Pulmonary artery endothelial cell (primary cell): ENCODE measurements around the gene HEY2. TPM values are rescaled to one million over a fixed set of nuclear protein-coding genes. Genes with fewer than 3 reads are reported as not detected.
A peak's percentile ranks its signal among the peaks of the same experiment; 100 is the strongest.
"Not testable (repeated sequence)": the region's sequence is repeated elsewhere in the genome, so short reads cannot be mapped to it uniquely, and the experiment has no call there.

Experiments used
- DNase-seq: peaks from one replicate; pipeline ENCODE4 v3.0.0-alpha.2; 2011; ENCODE audit warnings: low read depth, low spot score
- total RNA-seq: library from RNA; depleted of rRNA; stranded (reverse); fragments of >200 nt; gene quantifications from 2 replicates; pipeline ENCODE4 v1.2.3, GENCODE V29; 2014

The HEY2 gene
- total RNA-seq: 0.46 and 2.8 TPM in 2 replicates

DNA sequence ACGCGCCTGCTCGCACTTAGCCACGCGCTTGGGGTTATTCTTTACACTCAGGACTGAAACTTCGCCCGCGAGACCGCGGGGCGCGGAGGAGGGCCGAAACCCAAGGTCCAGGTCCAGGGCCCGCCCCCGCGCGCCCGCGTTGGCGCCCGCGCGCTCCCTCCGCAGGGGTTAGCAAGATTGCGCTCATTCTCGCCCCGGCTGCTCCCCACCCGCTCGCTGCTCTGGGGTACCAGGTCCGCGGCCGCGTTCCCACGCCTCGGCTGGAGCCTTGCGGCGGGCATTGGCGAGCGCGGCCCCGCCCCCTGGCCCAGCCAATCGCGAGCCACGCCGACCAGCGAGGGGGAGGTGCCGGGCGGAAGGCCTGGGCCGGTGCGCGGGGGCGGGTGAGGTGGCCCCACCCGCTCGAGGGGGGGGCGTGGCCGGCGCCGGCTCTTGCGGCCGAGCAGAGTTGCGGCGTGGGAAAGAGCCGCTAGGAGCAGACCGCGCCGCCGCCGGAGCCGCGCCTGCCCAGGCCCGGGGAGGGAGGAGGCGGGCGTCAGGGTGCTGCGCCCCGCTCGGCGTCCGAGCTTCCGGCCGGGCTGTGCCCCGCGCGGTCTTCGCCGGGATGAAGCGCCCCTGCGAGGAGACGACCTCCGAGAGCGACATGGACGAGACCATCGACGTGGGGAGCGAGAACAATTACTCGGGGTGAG is at the start of gene HEY2:
Gene HEY2, plus strand, starts transcription at position 460 of the 692 bp plus-strand sequence. Its CDS starts 145 bp downstream, at position 605.
- DNase-seq: peak; percentile 81

DNA sequence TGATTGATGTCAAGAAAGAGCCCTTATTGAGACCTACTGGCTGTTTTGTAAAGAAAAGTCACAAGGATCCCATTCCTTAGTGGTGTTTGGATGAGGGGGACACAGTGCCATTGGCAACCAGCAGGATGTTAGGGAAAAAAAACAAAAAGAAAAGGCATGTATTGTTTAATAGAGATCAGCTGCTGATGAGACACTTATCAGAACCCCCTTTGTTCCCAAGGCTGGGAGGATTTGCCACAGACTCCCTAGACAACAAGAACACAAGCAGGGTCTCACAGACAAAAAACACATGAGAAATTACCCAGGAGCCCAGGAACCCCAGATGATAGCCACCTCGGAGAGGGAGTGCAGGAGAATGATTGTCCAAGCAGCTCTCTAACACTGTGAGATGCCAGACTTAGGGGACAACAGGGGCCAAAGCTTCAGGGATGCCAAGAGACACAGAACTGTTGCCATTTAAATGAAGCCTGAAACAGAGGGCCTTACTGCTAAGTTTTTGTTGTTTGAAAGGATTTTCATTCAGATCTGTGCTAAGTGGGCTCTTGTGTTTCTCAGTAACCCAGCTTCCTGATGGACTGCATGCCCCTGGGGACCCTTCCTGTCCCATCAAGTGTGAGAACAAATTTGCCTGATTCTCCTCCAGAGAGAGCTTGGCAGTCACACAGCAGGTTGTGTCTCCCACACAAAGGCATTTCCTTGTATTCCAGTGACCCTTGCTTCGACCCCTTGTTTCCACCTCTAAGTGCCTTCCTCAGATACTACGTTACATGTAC is 48.7 kb upstream of the HEY2 start:
- no peak for DNase-seq

DNA sequence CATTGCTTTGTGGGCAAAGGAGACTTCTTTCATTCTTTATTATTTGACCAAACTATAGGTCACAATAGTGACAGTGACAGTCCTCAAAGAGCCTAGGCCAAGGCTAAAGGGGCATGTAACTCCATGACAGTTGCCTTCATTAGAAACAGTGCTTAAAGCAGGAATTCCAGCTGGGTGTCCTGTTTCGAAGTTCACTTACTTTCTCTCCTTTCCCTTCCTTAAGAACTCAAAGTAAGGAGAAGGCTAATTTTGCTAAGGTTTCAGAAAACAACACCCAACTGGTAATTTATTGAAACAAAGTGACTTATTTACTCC is 48.1 kb upstream of the HEY2 start:
- DNase-seq: no peak

DNA sequence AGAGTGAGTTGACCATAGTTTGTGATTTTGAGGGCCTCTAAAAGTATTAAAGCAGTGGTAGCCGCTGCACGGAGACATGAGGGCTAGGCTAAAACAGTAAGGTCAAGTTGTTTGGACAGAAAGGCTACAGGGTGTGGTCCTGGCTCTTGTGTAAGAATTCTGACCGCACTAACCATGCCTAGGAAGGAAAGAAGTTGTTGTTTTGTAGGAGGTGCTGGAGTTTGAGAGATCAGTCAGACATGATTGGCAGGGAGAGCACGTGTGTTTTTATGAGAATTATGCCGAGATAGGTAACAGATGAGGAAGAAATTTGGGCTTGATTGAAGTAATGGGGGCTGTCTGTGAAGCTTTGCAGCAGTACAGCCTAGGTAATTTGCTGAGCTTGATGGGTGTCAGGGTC is 45.5 kb upstream of the HEY2 start:
- DNase-seq: not testable (repeated sequence)

DNA sequence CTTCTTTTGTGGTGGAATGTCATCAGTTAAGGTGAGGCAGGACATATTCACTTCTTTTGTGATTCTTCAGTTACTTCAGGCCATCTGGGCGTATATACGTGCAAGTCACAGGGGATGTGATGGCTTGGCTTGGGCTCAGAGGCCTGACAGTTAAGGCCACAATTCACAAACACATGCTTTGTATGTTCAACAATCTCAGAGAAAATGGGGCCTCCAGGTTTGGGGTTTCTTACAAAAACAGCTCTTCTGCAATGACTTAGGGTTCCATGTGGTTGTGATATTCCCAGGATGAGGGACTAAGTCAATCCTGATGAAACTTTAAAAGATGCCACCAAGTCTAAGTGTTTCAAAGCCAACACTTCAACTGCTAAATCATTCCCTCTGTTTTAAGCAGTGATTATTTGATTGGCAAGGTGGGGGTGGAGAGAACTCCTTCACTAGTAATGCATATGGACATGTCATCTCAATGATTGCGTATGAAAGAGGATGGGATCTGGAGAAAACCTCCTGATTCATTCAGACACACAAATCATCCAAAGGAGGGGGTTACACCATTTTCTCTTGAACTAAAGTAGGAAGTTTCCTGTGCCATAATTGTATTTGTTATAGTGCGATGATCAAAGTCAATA is 41.7 kb upstream of the HEY2 start:
- no peak for DNase-seq

DNA sequence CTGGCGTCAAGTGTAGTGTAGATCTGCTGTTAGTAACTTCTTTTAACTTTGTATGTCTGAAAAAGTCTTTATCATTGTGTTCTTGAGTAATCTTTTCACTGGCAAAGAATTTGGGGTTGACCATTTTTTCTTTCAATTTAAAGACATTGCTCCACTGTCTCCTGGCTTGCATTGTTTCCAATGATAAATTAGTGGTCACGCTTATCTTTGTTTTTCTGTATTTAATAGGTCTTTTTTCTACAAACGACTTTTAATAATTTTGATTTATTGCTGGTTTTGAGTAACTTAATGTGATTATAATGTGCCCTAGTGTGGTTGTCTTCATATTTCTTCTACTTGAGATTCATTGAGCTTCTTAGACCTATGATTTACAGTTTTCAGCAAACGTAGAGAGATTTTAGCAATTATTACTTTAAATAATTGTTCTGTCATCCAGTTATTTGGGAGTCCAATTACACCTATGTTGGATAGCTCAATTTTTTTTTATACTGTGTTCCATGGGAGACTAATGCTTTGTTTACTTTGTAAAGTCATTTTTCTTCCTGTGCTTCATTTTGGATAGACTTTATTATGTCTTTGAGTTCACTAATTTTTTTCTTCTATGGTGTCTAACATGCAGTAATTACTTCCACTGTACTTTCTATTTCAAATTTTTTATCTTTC is 38.3 kb upstream of the HEY2 start:
- no peak for DNase-seq

DNA sequence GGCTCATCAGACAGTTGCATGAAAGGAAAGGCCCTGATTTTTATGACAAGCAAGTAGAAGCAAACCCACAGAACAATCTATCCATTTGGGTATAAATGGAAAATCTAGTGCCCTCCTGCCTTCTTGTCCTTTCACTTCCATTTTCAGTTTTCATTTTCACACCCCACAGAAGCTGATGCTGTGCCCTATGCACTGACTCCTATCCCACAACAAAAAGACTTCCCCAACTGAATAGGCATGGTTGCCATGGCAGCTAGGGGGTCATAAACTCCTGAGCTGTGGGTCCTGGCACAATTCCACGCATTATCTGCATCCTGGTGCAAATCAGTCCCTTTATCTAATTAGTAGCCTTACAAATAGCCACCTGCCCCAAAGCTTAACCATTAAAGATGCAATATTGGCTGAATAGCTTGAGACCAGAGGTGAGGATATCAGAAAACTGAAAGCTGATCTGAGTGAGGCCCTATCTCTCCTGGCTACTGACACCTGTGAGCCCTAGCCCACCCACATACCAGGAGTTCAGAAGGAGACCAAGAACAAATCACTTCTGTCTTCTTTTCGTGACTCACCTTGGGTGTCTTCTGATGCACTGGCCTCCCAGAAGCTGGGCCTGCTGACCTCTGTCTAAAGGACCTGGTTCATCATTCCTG is 34.9 kb upstream of the HEY2 start:
- no peak for DNase-seq

DNA sequence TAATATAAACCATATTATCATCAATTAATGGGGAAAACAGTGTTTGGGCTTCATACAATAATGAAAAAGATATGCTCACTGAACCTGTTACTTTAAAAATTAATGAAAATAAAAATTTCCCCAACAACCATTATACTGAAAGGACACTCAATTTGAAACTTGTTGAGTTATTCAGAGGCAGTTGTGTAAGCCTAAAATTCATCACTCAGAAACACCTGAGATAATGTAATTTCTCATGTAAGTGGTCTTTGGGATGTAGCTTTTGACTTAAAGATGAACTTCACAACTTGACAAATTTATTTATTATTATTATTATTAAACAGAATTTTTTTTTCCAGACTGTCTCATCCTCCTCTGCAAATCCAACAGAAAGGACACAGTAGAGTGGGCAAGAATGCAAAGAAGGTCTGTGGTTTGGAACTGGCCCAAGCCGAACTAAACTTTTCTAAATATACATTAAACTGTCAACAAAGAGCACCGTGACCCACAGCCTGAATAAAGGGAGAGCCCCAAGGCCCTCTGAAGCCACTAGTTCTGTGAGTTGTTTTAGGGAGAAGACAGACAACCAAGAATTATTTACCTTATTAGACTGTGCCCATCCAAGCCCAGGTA is 32.2 kb upstream of the HEY2 start:
- DNase-seq: no peak

DNA sequence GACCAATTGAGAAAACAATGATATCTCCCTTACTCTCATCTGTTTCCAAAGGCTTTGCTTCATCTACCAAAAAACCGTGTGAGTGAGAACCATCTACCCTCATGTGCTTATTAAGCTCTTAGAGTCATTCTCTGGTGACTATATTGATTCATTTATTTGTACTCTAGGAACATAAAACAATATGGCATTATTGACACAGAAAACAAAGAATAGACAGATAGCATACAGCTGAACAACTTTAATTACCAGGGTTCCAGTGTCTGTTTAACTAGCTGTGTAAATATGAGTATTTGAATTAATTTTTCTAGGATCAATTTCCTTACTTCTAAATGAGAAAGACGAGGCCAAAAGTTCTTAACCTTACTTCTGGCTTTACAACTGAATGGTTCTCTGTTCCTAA is 31.3 kb upstream of the HEY2 start:
- no peak for DNase-seq

DNA sequence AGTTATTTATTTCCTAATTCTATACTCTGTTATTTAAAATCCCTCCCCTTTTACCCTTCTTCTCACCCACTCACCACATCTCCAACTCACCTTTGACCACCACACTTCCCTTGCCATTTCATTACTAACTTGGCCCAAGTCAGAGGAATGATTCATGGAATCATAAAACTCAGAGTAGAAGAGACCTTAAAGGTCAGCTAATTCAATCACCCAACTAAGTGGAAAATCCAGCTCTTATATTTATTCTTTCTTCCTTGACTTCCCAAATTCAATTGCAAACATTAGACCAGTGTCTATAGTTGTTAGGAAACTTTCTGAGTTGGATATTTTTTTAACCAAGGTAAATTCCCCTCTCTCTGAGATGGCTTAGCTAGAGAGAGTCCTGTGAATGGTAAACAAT is 26.5 kb upstream of the HEY2 start:
- no peak for DNase-seq

DNA sequence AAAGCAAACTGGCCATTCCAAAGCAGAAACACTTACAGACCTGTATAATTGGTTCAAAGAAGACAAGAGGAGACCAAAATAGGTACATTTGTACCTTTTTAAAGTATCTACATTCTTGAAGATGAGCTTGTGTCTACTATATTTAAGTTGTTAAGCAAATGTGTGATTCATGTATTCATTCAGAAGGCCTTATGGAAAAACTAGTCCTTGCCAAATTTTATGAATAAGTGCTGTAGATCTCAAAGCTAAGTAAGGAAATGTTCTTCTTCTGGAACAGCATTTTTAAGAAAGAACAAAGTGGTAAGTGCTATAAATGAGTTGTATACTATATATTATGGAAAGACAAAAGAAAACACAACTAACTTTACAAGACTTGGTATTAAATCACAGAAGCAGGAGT is 22.2 kb upstream of the HEY2 start:
- DNase-seq: no peak

DNA sequence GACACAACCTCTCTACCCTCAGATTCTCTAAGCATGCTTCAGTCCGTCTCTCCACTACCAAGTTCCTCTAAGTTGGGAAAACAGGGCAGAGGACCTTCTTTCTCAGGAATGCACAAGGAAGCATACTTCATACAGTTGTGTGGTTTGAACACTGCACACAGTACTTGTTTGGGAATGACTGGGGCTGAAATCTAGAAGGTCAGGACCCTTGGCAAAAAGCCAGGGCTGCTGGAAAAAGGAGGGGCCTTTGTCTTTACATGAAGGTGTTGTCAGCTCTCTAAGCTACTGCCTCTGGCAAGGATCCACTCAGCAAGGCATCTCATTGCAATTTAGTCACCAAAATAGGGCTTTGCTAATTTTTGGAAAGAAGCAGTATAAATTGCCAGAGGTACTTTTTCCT is 20.7 kb upstream of the HEY2 start:
- DNase-seq: no peak

DNA sequence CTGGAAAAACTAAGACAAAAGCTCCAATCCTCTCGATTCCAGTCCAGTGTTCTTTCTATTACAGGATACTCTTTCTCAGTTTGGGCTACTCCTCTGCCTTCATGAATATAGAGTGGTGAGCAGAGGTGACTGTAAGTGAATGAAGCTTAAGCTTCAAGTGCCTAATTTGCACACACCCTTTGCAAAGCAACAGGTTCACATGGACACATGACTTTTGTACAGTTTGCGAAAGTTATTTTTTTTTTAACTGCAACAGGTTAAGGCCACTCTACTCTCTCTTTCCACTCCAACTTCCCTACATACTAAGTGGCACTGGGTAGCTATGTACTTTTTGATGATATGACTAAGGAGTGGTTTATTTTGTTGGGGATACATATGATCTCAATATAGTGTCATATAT is 19.4 kb upstream of the HEY2 start:
- DNase-seq: no peak

DNA sequence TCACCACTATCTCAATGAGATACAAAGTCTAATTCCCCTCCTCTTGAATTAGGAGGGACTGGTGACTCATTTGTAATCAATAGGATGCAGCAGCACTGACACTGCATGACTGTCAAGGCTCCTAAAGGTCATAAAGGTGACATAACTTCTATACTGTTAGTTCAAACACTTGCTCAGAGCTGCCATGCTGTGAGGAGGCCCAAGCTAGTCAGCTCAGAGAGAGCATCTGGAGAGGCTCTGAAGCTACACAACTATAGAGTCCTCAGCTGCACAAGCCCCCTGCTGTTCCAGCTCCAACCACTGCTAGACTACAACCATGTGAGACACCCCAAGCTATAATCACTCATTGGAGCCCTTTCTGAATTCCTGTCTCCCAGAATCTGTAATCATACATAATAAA is 17.0 kb upstream of the HEY2 start:
- DNase-seq: no peak

DNA sequence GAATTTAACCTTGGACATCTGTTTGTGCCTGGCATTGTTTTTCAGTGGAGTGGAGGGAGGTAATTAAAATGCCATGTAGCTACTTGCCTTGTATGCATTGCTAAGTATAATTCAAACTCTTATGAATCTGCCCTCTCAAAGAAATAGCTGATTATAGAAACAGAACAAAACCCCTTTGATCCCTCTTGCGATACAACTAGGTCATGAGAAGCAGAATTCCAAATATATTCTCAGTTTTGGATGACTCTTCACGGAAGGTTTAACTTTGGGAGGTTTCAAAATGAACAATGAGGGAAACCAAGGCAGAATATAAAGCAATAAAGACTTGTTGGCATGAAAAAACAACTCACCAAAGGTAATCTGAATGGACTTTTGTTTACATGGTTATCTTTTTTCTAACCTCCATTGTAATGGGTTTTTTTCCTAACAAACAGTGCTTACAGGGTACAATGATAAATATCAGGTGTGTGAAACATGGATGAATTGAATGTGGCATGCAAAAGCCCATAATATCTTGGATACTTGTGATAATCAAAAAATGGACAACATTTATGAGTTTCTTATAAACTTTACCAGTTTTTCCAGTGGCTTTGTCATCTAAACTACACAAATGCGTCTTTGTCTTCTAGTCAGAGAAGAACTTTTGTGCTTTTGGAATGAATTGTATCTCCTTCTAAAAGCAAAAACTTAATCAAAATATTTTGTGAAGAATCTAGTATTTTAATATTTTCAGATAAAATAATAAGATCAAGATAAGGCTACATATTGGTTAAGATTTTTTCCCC is 15.7 kb upstream of the HEY2 start:
- no peak for DNase-seq

DNA sequence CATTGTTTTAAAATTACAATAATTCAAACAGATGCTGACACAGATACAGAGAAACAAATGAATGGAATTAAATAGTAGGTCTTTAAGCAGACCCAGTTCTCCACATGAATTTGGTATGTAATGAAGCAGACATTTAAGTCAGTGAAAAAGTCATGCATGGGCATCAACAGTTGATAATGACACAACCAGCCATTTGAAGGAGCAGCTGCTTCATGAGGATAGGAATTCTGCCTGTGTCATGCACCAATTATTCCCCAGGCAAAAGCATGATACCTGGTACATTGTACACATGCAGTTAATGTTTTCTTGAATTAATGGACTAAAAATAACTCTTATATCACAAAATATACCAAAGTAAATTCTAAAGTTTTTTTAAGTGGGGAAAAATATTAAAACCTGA is 11.2 kb upstream of the HEY2 start:
- no peak for DNase-seq

DNA sequence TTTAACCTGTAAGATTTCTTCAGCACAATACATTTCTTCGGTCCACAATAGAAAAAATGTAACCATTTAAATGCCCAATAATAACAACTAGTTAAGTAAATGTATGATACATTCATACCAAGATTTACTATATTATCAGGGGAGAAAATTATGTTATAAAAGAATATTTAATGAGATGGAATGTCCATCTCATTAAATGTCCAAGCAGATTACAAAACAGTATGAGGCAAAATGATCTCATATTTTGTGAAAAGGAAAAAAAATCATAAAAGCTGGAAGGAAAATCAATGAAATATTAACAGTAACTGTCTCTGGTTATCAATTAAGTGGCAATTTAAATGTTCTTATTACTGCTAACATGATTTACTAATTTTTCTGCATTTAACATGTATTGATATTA is 10.1 kb upstream of the HEY2 start:
- DNase-seq: no peak

DNA sequence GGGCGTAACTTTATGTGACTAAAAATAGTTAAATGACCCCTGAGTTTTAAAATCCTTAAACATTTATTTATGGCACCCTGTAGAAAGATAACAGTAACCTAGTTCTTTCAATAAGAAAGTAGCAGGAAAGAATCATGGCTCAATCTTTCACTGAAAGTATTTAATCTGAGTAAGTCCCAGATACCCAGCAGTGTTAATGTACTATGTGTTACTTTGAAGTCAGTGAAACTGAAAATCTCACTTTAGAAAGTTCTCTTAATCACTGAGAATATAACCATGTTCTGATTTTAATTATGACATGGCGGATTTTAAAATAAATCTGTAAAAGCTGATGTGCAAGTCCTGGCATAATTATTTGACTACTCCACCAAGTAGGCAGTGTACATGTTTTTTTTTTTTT is 8.1 kb upstream of the HEY2 start:
- DNase-seq: no peak

DNA sequence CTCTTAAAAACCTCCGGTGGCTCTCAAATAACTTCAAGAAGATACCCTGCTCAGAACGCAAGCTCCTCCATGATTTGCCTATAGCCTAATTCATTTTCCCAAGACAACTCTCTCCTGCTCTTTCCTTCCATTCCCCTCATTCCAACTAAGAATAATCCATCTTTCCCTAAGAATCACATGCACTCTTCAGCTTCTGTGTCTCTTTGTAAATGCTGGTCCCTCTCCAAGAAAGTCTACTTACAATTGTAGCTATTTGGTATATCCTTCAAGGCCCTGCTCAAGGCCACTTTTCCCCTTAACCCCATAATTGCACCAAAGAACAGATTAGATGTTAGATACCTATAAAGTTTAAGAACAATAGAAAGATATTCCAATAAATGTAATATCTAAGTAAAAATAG is 7.4 kb upstream of the HEY2 start:
- DNase-seq: no peak

DNA sequence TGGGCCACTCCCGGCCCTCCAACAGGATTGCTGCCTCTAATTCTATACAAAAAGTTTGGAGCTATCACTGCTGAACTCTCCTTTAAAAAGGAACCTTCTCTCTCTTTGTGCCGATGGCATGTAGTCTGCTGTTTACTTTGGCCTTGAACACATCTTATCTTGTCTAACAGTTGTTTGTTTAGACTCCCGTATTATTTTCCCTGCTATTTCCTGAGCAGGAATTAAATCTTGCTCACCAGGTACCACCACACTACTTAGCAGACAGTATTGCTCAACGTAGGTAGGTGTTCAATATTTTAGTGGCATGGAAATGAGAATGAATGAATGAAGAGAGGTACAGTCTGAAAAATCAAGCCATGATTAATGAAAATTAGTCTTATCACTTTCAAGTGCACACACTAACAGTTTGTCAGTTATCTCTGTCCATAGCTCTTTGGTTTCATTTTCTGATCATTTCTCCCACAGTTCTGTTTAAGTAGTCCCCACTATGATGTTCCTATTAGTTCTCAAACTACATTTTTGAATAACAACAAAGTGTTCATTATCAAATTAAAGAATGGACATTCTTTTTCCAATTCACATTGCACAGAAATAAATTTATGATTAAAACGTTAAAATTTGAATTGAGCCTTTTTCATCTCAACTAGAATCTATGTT is 6.8 kb upstream of the HEY2 start:
- DNase-seq: no peak
